Measurements from ENCODE around the gene SUPT16H. TPM values are rescaled to one million over a fixed set of nuclear protein-coding genes. Genes with fewer than 3 reads are reported as not detected.
A peak's percentile ranks its signal among the peaks of the same experiment; 100 is the strongest.

Gene SUPT16H
- total and polyA plus RNA-seq, 2 of the 13 experiments (the other 11 are each of a cell fraction or from before 2014, with no cell fraction given) = 77.5 to 230 TPM

DNA sequence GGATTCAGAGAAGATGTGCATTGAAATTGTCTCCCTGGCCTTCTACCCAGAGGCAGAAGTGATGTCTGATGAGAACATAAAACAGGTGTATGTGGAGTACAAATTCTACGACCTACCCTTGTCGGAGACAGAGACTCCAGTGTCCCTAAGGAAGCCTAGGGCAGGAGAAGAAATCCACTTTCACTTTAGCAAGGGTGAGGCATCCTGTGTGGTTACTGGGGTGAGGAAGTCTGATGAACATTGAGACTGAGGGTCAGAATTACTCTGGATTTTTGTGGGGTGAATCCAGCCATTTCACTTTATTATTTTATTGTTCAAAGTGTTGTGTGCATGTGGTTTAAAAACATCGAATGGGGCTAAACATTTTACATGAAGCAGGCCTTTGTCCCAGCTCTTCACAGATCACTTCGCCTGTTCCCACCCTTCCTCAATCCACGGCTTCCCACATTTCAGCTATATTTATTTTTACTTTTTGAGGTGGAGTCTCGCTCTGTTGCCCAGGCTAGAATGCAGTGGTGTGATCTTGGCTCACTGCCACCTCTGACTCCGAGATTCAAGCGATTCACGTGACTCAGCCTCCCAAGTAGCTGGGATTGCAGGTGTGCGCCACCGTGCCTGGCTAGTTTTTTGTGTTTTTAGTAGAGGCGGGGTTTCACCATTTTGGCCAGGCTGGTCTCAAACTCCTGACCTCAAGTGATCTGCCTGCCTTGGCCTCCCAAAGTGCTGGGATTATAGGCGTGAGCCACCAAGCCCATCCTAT, 40.6 kb downstream of the SUPT16H start:
- intact Hi-C loops (cut with micrococcal nuclease; ENCODE audit: unreplicated experiment) (no loop called here), in situ Hi-C loops (cut with HindIII; ENCODE audit: extremely low pct_ligation_motif_present, low pct_unique_long_range_greater_than_20kb) (no loop called here)
- H3K27me3 ChIP-seq (ENCODE audit: control insufficient read depth in 1 of 2, insufficient read depth in 2 of 2, low read length in 2 of 2) = no peaks in the 10 kb centered on the region
- no peaks in the 10 kb centered on the region for H3K9me3 ChIP-seq (ENCODE audit: low read length)
- FAIRE-seq (no peak), ATAC-seq (peak; percentile 55; the same call in 2 of the 3 replicates), DNase-seq (ENCODE audit: low spot score) (no peak)
- CTCF ChIA-PET (ENCODE audit: low intra/inter-chr PET ratio, low total read pairs) = no interaction called here
- H3K4me1 ChIP-seq (ENCODE audit: insufficient read depth, low read length) = no peaks in the 10 kb centered on the region
- peak overlapping the region; percentile 48 for H3K4me2 ChIP-seq (ENCODE audit: low read depth, low read length)
- no TSS peak for BruUV-seq (replicated peaks)
- no peaks in the 10 kb centered on the region for H3K36me3 ChIP-seq (replicated peaks in 1 of 2; ENCODE audit: control insufficient read depth in 1 of 2, insufficient read depth in 2 of 2, low read length in 2 of 2)
- H3K4me3 ChIP-seq (replicated peaks in 1 of 3; ENCODE audit: insufficient read depth in 1 of 3, low read depth in 2 of 3, low read length in 3 of 3) = peak overlapping the region in 1 of 3 experiments; percentile 4; a peak in 1 of 6 replicates
- POLR2A ChIA-PET = interaction anchor here (0.7 kb wide), 1 partner anchor 82 kb away, joined by 3 read pairs; no protein-coding TSS in a partner anchor
- H3K27ac ChIP-seq (ENCODE audit: extremely low read length, insufficient read depth, low read length) = no peak overlapping the region
- H3K79me2 ChIP-seq (ENCODE audit: insufficient read depth, low read length) = no peaks in the 10 kb centered on the region
- WGBS (ENCODE audit: low lambda C conversion rate) = 48% methylated on average over 13 of the region's 13 CpGs
- H4K20me1 ChIP-seq (ENCODE audit: insufficient read depth, low read length) = no peaks in the 10 kb centered on the region
- peak overlapping the region; percentile 75 for H2AFZ ChIP-seq (ENCODE audit: low read length)
- TF ChIP-seq POGZ (CRISPR knock-in tag; IDR thresholded peaks at IDR 0.05) = 0 out of 2 replicates have a peak, but pooled peaks have one; percentile 15
- no peak for TF ChIP-seq PPARG (CRISPR knock-in tag; conservative IDR thresholded peaks at IDR 0.05)
- TF ChIP-seq, protein P1, sequence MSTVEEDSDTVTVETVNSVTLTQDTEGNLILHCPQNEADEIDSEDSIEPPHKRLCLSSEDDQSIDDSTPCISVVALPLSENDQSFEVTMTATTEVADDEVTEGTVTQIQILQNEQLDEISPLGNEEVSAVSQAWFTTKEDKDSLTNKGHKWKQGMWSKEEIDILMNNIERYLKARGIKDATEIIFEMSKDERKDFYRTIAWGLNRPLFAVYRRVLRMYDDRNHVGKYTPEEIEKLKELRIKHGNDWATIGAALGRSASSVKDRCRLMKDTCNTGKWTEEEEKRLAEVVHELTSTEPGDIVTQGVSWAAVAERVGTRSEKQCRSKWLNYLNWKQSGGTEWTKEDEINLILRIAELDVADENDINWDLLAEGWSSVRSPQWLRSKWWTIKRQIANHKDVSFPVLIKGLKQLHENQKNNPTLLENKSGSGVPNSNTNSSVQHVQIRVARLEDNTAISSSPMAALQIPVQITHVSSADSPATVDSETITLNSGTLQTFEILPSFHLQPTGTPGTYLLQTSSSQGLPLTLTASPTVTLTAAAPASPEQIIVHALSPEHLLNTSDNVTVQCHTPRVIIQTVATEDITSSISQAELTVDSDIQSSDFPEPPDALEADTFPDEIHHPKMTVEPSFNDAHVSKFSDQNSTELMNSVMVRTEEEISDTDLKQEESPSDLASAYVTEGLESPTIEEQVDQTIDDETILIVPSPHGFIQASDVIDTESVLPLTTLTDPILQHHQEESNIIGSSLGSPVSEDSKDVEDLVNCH (CRISPR knock-in tag; IDR thresholded peaks at IDR 0.05) = no peak
- TF ChIP-seq ZMYM3 (CRISPR knock-in tag; IDR thresholded peaks at IDR 0.05) = peak; percentile 60; the same call in 1 of the 2 replicates
- TF ChIP-seq, protein P2, sequence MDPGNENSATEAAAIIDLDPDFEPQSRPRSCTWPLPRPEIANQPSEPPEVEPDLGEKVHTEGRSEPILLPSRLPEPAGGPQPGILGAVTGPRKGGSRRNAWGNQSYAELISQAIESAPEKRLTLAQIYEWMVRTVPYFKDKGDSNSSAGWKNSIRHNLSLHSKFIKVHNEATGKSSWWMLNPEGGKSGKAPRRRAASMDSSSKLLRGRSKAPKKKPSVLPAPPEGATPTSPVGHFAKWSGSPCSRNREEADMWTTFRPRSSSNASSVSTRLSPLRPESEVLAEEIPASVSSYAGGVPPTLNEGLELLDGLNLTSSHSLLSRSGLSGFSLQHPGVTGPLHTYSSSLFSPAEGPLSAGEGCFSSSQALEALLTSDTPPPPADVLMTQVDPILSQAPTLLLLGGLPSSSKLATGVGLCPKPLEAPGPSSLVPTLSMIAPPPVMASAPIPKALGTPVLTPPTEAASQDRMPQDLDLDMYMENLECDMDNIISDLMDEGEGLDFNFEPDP (CRISPR knock-in tag; conservative IDR thresholded peaks at IDR 0.05) = 0 out of 2 replicates have a peak, but pooled peaks have one; percentile 42
- TF ChIP-seq KDM1A (CRISPR knock-in tag; IDR thresholded peaks at IDR 0.05) = peak; percentile 39; the same call in 1 of the 2 replicates
- TF ChIP-seq GFI1 (CRISPR knock-in tag; IDR thresholded peaks at IDR 0.05; ENCODE audit: borderline replicate concordance) = 0 out of 2 replicates have a peak, but pooled peaks have one; percentile 21
- TF ChIP-seq ZNF460 (CRISPR knock-in tag; IDR thresholded peaks at IDR 0.05; ENCODE audit: borderline replicate concordance) = peak; percentile 95
- TF ChIP-seq ZNF121 (CRISPR knock-in tag; IDR thresholded peaks at IDR 0.05) = peak; percentile 80
- H3K9ac ChIP-seq (ENCODE audit: insufficient read depth, low read depth, low read length) = peak overlapping the region; percentile 4; the same call in 1 of the 2 replicates

All from HepG2 (cell line).